Lower leg skin (tissue), 3 donors: ENCODE data around the gene RAP2A.

ENCODE experiments used
- CTCF ChIP-seq, 3 donors: fragments of 450-650 bp; IDR thresholded peaks; one replicate each; pipeline ENCODE4 v1.5.1; 2016; ENCODE audit warnings: antibody characterized with exemption in 3 of 3, mild to moderate bottlenecking in 3 of 3, moderate library complexity in 2 of 3
- POLR2A ChIP-seq, 2 donors: fragments of 450-650 bp; IDR thresholded peaks; one replicate each; pipeline ENCODE4 v1.6.1; 2016 to 2017; ENCODE audit warnings: antibody characterized with exemption in 2 of 2, mild to moderate bottlenecking in 1 of 2, moderate library complexity in 1 of 2

DNA sequence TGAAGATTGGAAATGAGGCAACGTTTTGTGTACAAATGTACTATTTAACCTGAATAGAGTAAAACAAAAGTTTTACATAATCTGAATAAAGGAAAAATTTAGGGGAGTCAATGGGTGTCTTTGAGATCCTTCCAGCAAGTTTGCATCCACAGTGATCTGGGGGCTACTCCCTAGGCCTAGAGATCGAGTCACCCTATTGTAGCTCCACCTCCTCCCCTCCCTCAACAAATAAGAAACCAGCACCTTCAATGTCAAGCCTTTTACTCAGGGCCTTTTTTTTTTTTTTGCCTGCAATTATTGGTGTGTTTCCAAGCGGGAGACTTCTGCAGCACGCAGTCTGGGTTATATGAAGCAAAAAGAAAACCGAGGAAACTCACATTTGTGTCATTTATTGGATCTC lies 16.3 kb upstream of the RAP2A start:
- TF ChIP-seq CTCF (IDR thresholded peaks at IDR 0.05) (no peak), POLR2A (IDR thresholded peaks at IDR 0.05) (no peak)
